ENCODE results near the gene PLCB3.

- no peak for TF ChIP-seq CTCF (conservative IDR thresholded peaks at IDR 0.05 in 1 of 2, IDR thresholded peaks at IDR 0.05 in 1 of 2; ENCODE audit: extremely low read depth in 1 of 2, insufficient read depth in 1 of 2, low read depth in 1 of 2, low read length in 2 of 2)
- TF ChIP-seq EZH2 (IDR thresholded peaks at IDR 0.05; ENCODE audit: borderline replicate concordance, low read length), result no peak
Observed at GRCh38 chr11:64243236-64243854, 8.0 kb upstream of the PLCB3 start.

Measured in mammary epithelial cell (primary cell).